Smooth muscle cell (in vitro differentiated cells): ENCODE measurements around the gene TRAPPC3. TPM values are rescaled to one million over a fixed set of nuclear protein-coding genes. Genes with fewer than 3 reads are reported as not detected.

Experiments
- DNase-seq: peaks from one replicate; lab custom pipeline; 2025; ENCODE audit not compliant: unreplicated experiment; lab: John Stamatoyannopoulos, UW
- H2AFZ ChIP-seq: fragments of 200-600 bp; sonication (generic); 2 replicates; pipeline ENCODE4 v1.6.0; 2016; ENCODE audit warnings: antibody characterized with exemption, low read depth, mild to moderate bottlenecking
- H3F3A ChIP-seq: fragments of 200-600 bp; sonication (generic); 2 replicates; pipeline ENCODE4 v1.6.0; 2017; ENCODE audit warnings: antibody characterized with exemption, low read depth
- H3K27ac ChIP-seq: fragments of 200-600 bp; sonication (generic); 2 replicates; pipeline ENCODE4 v1.5.1; 2016; ENCODE audit warnings: low read depth, mild to moderate bottlenecking
- H3K27me3 ChIP-seq: fragments of 200-600 bp; sonication (generic); 2 replicates; pipeline ENCODE4 v1.6.1; 2016; ENCODE audit warnings: low read depth, mild to moderate bottlenecking
- H3K36me3 ChIP-seq: fragments of 200-600 bp; sonication (generic); 2 replicates; pipeline ENCODE4 v1.5.1; 2016; ENCODE audit warnings: low read depth
- H3K4me1 ChIP-seq: fragments of 200-600 bp; sonication (generic); 2 replicates; pipeline ENCODE4 v1.5.1; 2016; ENCODE audit warnings: low read depth
- H3K4me2 ChIP-seq: fragments of 200-600 bp; sonication (generic); 2 replicates; pipeline ENCODE4 v1.6.0; 2016; ENCODE audit warnings: mild to moderate bottlenecking
- H3K4me3 ChIP-seq: fragments of 200-600 bp; sonication (generic); 2 replicates; pipeline ENCODE4 v1.5.1; 2016; ENCODE audit warnings: mild to moderate bottlenecking
- H3K79me2 ChIP-seq: fragments of 200-600 bp; sonication (generic); 2 replicates; pipeline ENCODE4 v1.6.0; 2016; ENCODE audit warnings: low read depth, mild to moderate bottlenecking
- H3K9ac ChIP-seq: fragments of 200-600 bp; sonication (generic); 2 replicates; pipeline ENCODE4 v1.6.0; 2016; ENCODE audit warnings: low read depth
- H3K9me3 ChIP-seq: fragments of 200-600 bp; sonication (generic); replicated peaks from 2 replicates; pipeline ENCODE4 v1.5.1; 2016; ENCODE audit warnings: low read depth
- H4K20me1 ChIP-seq: fragments of 200-600 bp; sonication (generic); 2 replicates; pipeline ENCODE4 v1.6.0; 2016; ENCODE audit warnings: low read depth
- CTCF ChIP-seq: fragments of 200-600 bp; sonication (generic); IDR thresholded peaks from 2 replicates; pipeline ENCODE4 v1.5.1; 2017; ENCODE audit warnings: borderline replicate concordance, mild to moderate bottlenecking, antibody characterized with exemption; ENCODE audit not compliant: insufficient read depth, poor library complexity, severe bottlenecking
- WGBS: methylation state at CpG from one replicate; pipeline ENCODE4 v1.1.7; 2016; ENCODE audit warnings: low lambda C conversion rate; 5-methylcytosine and 5-hydroxymethylcytosine counted together
- polyA plus RNA-seq: library from polyadenylated mRNA; unstranded; fragments of >200 nt; fragmentation: Nextera tagmentation; extraction: Ambion mirVana; gene quantifications from 2 replicates; pipeline ENCODE4 v1.2.1, GENCODE V29; 2016
- total RNA-seq: library from RNA; depleted of rRNA; stranded (reverse); fragments of >200 nt; gene quantifications from 2 replicates; pipeline ENCODE4 v1.2.3, GENCODE V29; 2014

Gene TRAPPC3
- total and polyA plus RNA-seq, 2 experiments from 2014 or later: 67.8 to 113 TPM

GRCh38 chr1:36089393-36090121 lies 59.7 kb downstream of the TRAPPC3 start:
- H3K9me3 ChIP-seq: no peaks in the 10 kb centered on the region
- DNase-seq: no peak

GRCh38 chr1:36088577-36089392 lies 60.5 kb downstream of the TRAPPC3 start, which contains the start of gene ADPRS:
ADPRS (plus strand) TSS chr1:36088892; CDS start chr1:36088905, 13 bp downstream.
- peaks cover 27% of the 10 kb centered on the region for H3K4me1 ChIP-seq
- peaks cover under 1% of the 10 kb centered on the region for H3F3A ChIP-seq
- peak within 1 kb of the TSS; percentile 77 for H3K9ac ChIP-seq
- H2AFZ ChIP-seq: peak within 1 kb of the TSS; percentile 91
- peak within 1 kb of the TSS; percentile 77 for H3K27ac ChIP-seq
- H3K4me2 ChIP-seq: peak within 1 kb of the TSS; percentile 92
- peaks cover 20% of the 10 kb centered on the region for H3K79me2 ChIP-seq
- no peaks in the 10 kb centered on the region for H3K36me3 ChIP-seq
- no peaks in the 10 kb centered on the region for H3K9me3 ChIP-seq
- H3K4me3 ChIP-seq: peak within 1 kb of the TSS; percentile 94
- DNase-seq: peak; percentile 65
- peak; percentile 93 for TF ChIP-seq CTCF
- H4K20me1 ChIP-seq: no peaks in the 10 kb centered on the region
- WGBS: 3% methylated on average over 65 of the region's 84 CpGs
- H3K27me3 ChIP-seq: no peaks in the 10 kb centered on the region

More at GRCh38 chr1:36089393-36090121, 59.7 kb downstream of the TRAPPC3 start:
- Histone ChIP-seq H3K27me3 (no peaks in the 10 kb centered on the region), H2AFZ (peak overlapping the region; percentile 91), H4K20me1 (no peaks in the 10 kb centered on the region), H3K4me3 (peak overlapping the region; percentile 94), H3K36me3 (no peaks in the 10 kb centered on the region), H3K9ac (peak overlapping the region; percentile 77), H3K4me1 (peaks cover 21% of the 10 kb centered on the region), H3K4me2 (peak overlapping the region; percentile 92), H3K79me2 (peaks cover 20% of the 10 kb centered on the region), H3F3A (peaks cover 5% of the 10 kb centered on the region), H3K27ac (peak overlapping the region; percentile 77)
- no peak for TF ChIP-seq CTCF
- 13% methylated on average over 32 of the region's 32 CpGs for WGBS

- peak overlapping the region; percentile 92 for H3K4me2 ChIP-seq
- no peak for TF ChIP-seq CTCF
- 65% methylated on average over 8 of the region's 8 CpGs for WGBS
- H2AFZ ChIP-seq: peak overlapping the region; percentile 91
- peaks cover 30% of the 10 kb centered on the region for H3K4me1 ChIP-seq
- no peaks in the 10 kb centered on the region for H3K27me3 ChIP-seq
- H3K27ac ChIP-seq: no peak overlapping the region
- H3K9ac ChIP-seq: peak overlapping the region; percentile 77
- peaks cover 20% of the 10 kb centered on the region for H3K79me2 ChIP-seq
- DNase-seq: no peak
- no peaks in the 10 kb centered on the region for H3F3A ChIP-seq
- no peaks in the 10 kb centered on the region for H3K36me3 ChIP-seq
- peak overlapping the region; percentile 94 for H3K4me3 ChIP-seq
- H4K20me1 ChIP-seq: no peaks in the 10 kb centered on the region
- no peaks in the 10 kb centered on the region for H3K9me3 ChIP-seq
Measured at GRCh38 chr1:36088265-36088576, 61.1 kb downstream of the TRAPPC3 start.
